Gastroesophageal sphincter (tissue), 3 donors: Measurements from ENCODE around the gene CNPY2.

Experiments used
- EP300 ChIP-seq: sonication (generic); formaldehyde crosslinking; IDR thresholded peaks from one replicate; pipeline ENCODE4 v1.6.1; 2017; ENCODE audit warnings: antibody characterized with exemption, mild to moderate bottlenecking
- POLR2A ChIP-seq, 2 donors: fragments of 450-650 bp; IDR thresholded peaks; one replicate each; pipeline ENCODE4 v1.6.1; 2017; ENCODE audit warnings: antibody characterized with exemption in 2 of 2, mild to moderate bottlenecking in 2 of 2, moderate library complexity in 1 of 2
- POLR2AphosphoS5 ChIP-seq: sonication (generic); formaldehyde crosslinking; IDR thresholded peaks from one replicate; pipeline ENCODE4 v1.6.1; 2017; ENCODE audit warnings: antibody characterized with exemption
- TF ChIP-seq, protein P1 (sequence below), 4 experiments: fragments of 200-600 bp in 2 of 4; fragments of 450-650 bp in 2 of 4; sonication (generic) in 1 of 4; IDR thresholded peaks; one replicate each; pipeline ENCODE4 v1.5.1; 2017 to 2019; ENCODE audit warnings: antibody characterized with exemption in 4 of 4, mild to moderate bottlenecking in 2 of 4, moderate library complexity in 2 of 4

DNA sequence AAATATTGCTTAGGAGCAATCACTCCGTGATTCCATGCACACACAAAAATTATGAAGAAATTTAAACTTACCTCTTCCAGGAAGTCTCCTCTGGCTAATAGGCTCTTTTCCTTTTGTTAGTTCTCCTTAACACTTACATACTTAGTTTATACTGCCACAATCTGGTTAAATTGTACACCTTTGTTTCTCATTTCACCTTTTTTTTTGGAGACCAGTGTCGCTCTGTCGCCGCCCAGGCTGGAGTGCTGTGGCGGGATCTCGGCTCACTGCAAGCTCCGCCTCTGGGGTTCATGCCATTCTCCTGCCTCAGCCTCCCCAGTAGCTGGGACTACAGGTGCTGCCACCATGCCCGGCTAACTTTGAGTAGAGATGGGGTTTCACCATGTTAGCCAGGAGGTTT lies 55.4 kb downstream of the CNPY2 start:
- TF ChIP-seq, protein P1, sequence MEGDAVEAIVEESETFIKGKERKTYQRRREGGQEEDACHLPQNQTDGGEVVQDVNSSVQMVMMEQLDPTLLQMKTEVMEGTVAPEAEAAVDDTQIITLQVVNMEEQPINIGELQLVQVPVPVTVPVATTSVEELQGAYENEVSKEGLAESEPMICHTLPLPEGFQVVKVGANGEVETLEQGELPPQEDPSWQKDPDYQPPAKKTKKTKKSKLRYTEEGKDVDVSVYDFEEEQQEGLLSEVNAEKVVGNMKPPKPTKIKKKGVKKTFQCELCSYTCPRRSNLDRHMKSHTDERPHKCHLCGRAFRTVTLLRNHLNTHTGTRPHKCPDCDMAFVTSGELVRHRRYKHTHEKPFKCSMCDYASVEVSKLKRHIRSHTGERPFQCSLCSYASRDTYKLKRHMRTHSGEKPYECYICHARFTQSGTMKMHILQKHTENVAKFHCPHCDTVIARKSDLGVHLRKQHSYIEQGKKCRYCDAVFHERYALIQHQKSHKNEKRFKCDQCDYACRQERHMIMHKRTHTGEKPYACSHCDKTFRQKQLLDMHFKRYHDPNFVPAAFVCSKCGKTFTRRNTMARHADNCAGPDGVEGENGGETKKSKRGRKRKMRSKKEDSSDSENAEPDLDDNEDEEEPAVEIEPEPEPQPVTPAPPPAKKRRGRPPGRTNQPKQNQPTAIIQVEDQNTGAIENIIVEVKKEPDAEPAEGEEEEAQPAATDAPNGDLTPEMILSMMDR (IDR thresholded peaks at IDR 0.05), result no peak
- no peak for TF ChIP-seq POLR2A (IDR thresholded peaks at IDR 0.05)
- TF ChIP-seq POLR2AphosphoS5, result no peak
- TF ChIP-seq EP300, result no peak
